Adipose tissue (tissue), 3 donors: ENCODE data around the gene KAT8. TPM values are rescaled to one million over a fixed set of nuclear protein-coding genes. Genes with fewer than 3 reads are reported as not detected.
"Not testable (repeated sequence)": the region's sequence is repeated elsewhere in the genome, so short reads cannot be mapped to it uniquely, and the experiment has no call there.

Experiments used
- H3K27ac ChIP-seq: one replicate; pipeline ENCODE4 v1.5.1; 2013; ENCODE audit warnings: low read depth, low read length
- WGBS, 3 donors: extraction: QIAGEN DNeasy Blood & Tissue Kit; methylation state at CpG; one replicate each; pipeline ENCODE4 v1.1.7; 2013; 5-methylcytosine and 5-hydroxymethylcytosine counted together
- polyA plus RNA-seq, 3 donors: library from polyadenylated mRNA; stranded (reverse); fragments of 200-250 nt; gene quantifications; one replicate each; pipeline ENCODE4 v1.2.3, GENCODE V29; 2013
- donor health status: healthy with polysubstance abuse.
- donor health status: Bipolar disorder and iron deficiency.
- donor health status: healthy.

KAT8 gene
- polyA plus RNA-seq, 3 donors: 37.6 to 41.5 (median 39.9) TPM

DNA sequence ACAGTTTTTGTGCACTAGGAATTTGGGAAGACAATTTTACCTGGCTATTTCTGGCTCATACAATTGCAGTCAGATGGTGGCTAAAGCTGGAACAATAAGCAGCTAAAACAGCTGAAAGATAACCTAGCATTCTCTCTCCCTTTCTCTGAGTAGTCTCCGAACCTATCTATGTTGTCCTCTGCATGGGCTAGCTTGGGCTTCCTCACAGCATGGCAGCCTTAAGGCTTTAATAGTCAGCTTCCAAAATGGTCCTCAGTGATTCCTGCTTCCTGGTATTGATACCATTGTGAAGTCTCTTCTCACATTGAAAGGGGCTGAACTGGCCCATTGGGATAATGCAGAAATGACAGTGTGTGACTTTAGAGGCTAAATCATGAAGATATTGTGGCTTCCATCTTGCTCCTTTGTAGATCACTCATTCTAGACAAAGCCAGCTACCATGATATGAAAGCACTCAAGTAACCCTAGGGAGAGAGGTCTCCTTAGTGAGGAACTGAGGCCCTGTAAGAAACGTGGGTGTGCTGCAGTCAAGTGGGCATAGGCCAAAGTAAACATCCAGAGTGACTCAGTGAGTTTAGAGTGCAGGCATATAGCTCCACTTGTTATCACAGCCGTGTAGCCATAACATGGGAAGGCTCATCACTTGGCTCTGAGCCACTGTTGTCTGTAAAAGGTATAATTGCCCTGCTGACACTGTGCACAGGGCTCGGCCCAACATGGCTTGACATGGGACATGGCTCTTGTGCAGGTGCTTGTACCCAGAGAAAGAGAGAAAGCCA, 17.4 kb upstream of the KAT8 start:
- 69 to 77% (median 71%) methylated on average over 4 of the region's 4 CpGs for WGBS, 3 donors
- no peak overlapping the region for H3K27ac ChIP-seq

DNA sequence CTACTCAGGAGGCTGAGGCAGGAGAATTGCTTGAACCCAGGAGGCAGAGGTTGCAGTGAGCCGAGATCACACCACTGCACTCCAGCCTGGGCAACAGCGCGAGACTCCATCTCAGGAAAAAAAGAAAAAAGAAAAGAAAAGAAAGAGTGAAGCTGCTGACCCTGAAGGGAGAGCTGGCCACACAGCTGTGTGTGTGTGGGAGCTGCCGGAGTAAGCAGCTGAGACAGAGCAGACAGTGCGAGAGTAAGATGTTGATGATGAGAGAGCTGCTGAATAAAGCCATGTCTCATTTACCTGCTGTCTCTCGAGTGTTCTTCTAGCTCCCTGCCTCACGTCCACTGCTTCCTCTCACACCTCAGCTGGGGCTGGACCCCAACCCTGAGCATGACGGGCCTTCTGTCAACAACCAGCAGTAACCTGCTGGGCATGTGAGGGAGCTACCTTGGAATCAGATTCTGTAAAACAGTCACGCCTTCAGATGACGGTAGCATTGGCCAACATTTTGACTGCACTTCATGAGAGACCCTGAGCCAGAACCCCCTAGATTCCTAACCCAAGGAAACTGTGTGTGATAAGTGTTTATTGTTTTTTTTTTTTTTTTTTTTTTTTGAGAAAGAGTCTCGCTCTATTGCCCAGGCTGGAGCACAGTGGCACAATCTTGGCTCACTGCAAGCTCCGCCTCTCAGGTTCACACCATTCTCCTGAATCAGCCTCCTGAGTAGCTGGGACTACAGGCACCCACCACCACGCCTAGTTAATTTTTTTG, 16.4 kb upstream of the KAT8 start:
- WGBS, 3 donors: 69 to 82% (median 69%) methylated on average over 11 to 13 of the region's 13 CpGs
- H3K27ac ChIP-seq: not testable (repeated sequence)

DNA sequence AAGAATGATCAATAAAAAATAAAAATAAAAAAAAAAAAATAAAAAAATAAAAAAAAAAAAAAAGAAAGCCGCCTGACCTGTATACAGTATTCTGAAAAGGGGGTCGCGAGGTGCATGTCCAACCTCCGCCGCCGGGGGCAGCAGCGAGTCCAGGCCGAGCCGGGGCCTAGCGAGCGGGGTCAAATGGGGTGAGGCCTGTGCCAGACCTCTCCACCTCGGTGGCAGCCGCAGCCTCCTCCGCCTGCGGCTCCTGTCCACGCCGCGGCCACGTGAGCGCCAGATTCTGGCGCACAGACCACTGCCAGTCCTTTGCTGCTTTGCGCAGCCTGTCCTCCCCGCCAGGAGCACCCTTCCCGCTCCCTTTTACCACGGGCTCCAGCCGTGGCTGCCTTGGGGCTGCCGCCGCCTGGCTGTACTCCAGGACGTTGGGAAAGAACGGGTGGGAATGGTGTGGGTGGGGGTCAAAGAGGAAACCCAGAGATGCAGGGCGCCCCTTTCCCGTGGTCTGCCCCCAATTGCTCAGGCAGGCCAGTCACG, 11.7 kb upstream of the KAT8 start:
- WGBS, 3 donors: 9 to 10% (median 10%) methylated on average over 33 of the region's 33 CpGs
- no peak overlapping the region for H3K27ac ChIP-seq

GRCh38 chr16:31106509-31107464, 10.7 kb upstream of the KAT8 start:
- WGBS, 3 donors: 90 to 94% (median 92%) methylated on average over 28 of the region's 28 CpGs
- no peak overlapping the region for H3K27ac ChIP-seq

DNA sequence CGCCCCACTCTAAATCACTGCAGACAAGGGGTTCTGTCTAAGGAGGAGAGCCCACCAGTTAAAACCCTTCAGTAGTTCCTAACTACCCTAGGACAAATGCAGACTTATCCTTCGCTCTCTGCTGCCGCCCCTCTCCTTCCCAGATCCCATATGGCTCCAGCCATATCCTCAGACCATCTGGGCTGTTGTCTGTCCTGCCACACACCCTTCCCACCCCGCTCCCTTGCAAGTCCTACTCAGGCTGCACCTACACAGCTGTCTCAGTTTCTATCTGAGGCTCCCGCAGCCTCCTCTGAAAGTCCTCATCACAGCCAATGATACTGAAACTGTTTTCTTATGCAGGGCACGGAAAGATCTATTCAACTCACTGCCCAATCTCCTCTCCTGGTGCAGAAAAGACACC, 10.0 kb upstream of the KAT8 start:
- H3K27ac ChIP-seq: no peak overlapping the region

GRCh38 chr16:31108035-31108793, 9.2 kb upstream of the KAT8 start, which contains the start of gene BCKDK:
TSS of gene BCKDK (plus strand) at chr16:31108386. CDS start at chr16:31109224, 838 bp downstream.
- WGBS, 3 donors: 3 to 4% (median 4%) methylated on average over 60 to 68 of the region's 68 CpGs
- H3K27ac ChIP-seq: no peak within 1 kb of the TSS

More for the DNA sequence above, 10.0 kb upstream of the KAT8 start:
- 89 to 95% (median 95%) methylated on average over 6 of the region's 6 CpGs for WGBS, 3 donors

DNA sequence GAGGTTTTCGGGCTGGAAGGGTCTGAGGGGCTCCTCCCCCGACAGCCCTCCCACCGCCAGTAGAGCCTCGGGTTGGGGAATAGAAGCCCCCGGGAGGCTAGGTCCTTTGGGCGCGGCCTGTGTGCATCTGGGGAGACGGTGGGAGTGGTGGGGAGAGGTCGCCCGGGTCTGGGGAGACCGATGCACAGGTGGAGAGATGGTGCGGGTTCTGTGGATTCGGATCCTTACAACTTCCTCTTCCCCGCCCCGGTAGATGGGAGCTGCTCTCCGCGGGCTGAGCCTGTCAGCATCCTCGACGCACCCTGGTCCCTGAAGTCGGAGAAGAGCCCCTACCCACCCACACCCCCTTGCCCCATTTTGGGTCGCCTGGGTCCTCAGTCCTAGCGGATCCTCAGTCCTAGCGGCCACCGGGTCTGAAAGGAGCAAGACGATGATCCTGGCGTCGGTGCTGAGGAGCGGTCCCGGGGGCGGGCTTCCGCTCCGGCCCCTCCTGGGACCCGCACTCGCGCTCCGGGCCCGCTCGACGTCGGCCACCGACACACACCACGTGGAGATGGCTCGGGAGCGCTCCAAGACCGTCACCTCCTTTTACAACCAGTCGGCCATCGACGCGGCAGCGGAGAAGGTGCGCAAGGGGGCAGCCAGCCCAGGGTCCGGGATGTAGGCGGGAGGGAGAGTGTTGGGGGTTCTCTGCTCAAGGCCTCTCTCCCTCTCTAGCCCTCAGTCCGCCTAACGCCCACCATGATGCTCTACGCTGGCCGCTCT, 8.5 kb upstream of the KAT8 start:
- WGBS, 3 donors: 39 to 42% (median 39%) methylated on average over 47 to 57 of the region's 57 CpGs
- no peak overlapping the region for H3K27ac ChIP-seq

DNA sequence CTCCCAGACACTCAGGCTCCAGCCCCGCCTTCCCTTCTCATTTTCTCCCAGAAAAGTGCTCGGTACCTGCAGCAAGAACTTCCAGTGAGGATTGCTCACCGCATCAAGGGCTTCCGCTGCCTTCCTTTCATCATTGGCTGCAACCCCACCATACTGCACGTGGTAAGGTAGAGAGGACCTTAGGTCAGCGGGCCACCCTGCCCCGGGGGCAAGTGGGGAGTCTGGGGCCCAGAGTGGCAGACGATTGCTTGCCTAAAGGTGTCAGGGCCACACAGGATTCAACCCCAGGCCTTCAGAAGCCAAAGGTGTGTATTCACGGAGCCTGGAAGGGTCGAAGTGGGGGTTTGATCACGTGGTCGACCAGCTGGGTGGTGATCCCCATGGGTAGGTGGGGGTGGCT, 7.8 kb upstream of the KAT8 start:
- WGBS, 3 donors: 86 to 95% (median 91%) methylated on average over 12 of the region's 12 CpGs
- H3K27ac ChIP-seq: no peak overlapping the region

DNA sequence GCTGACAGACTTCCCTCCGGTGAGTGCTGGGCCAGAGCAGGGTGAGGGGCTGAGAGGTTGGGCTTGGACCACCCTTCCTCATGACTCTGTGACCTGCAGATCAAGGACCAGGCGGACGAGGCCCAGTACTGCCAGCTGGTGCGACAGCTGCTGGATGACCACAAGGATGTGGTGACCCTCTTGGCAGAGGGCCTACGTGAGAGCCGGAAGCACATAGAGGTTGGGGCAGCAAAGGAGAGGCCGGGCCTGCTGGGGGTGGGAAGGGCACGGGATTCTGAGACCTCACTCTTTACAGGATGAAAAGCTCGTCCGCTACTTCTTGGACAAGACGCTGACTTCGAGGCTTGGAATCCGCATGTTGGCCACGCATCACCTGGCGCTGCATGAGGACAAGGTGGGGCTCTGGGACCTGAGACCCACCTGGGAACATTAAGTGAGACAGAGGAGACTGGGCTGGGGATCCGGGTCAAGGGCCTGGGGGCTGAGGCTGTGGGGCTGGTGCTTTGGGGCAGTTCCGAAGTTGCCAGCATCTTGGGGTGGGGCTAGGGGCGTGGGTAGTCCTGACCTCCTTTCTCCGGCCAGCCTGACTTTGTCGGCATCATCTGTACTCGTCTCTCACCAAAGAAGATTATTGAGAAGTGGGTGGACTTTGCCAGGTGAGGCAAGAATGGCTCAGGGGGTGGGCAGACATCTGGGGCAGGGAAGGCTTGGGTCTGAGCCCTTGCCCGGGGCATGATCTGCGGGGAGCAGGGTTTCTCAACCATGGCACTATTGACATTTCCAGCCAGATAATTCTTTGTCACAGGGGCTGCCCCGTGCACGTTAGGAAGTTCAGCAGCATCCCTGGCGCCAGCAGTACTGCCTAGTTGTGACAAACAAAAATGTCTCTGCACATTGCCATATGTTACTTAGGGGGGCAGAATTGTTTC, 7.1 kb upstream of the KAT8 start:
- 86 to 89% (median 87%) methylated on average over 26 of the region's 26 CpGs for WGBS, 3 donors
- no peak overlapping the region for H3K27ac ChIP-seq

- no peak overlapping the region for H3K27ac ChIP-seq
- WGBS, 3 donors: 89 to 94% (median 93%) methylated on average over 21 to 23 of the region's 23 CpGs
Observed at GRCh38 chr16:31111881-31112466, 5.5 kb upstream of the KAT8 start.

GRCh38 chr16:31112711-31113110, 4.8 kb upstream of the KAT8 start:
- WGBS, 3 donors: 34 to 86% (median 73%) methylated on average over 2 of the region's 2 CpGs
- no peak overlapping the region for H3K27ac ChIP-seq

DNA sequence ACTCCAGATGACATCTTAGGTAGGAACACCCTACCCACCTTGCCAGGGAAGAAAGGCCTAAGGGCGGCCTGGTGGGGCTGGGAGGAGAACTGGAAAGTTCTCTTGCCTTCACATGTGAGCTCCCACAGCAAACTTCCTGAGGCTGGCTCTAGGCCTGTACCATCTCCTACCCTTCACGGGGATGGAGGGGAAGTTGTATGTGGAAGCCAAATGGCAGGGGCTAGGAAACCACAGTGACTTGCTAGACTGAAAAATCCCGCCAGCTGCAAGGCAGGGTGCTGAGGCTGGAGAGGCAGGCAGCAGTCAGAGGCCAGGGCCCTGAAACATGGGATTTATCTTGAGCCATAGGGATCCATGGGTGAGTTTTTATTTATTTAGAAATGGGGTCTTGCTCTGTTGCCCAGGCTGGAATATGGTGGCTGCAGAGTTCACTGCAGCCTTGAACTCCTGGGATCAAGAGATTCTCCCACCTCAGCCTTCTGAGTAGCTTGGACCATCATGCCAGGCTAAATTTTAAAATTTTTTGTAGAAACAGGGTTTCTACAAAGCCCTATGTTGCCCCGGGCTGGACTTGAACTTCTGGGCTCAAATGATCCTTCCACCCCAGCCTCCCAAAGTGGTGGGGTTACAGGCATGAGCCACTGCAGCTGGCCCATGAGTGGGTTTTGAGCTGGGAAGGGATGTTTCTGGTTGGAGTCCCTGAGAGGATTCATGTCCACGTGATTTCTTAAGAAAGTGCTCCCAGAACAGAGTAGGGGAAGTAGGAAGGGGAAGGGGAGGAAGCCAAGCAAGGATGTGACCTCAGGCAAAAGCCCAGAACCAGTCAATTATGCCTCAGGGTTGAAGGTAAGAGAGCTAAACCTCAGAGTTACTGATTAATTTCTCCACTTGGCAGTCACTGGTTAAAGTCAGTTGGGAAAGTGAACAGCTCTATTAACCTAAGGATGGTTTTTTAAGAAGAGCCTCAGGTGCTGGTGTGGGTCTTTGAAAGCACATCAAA, 4.0 kb upstream of the KAT8 start:
- 45 to 60% (median 51%) methylated on average over 5 of the region's 5 CpGs for WGBS, 3 donors

DNA sequence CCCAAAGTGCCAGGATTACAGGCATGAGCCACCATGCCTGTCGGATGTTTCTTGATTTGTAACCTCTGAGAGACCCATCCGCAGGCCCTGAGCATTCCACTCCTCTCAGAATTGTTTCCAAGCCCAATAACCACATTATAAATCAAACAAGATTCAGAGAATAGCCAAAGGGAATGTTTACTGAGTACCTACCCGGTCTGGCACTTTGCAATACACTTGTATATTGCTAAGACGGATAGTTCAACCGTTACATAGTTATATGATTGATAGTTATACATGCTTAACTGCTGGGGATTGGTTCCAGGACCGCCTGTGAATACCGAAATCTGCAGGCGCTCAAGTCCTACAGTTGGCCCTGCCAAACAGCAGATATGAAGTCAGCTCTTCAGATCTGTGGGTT, 3.0 kb upstream of the KAT8 start:
- H3K27ac ChIP-seq: no peak overlapping the region
- WGBS, 3 donors: 78 to 88% (median 78%) methylated on average over 8 of the region's 8 CpGs

More for the DNA sequence above, 4.0 kb upstream of the KAT8 start:
- no peak overlapping the region for H3K27ac ChIP-seq
